Fibroblast of villous mesenchyme (primary cell): ENCODE data around the gene MAP2K1. TPM values are rescaled to one million over a fixed set of nuclear protein-coding genes. Genes with fewer than 3 reads are reported as not detected.
"Not testable (repeated sequence)": the region's sequence is repeated elsewhere in the genome, so short reads cannot be mapped to it uniquely, and the experiment has no call there.

Experiments used
- DNase-seq: peaks from one replicate; pipeline ENCODE4 v3.0.0-alpha.2; 2010; ENCODE audit warnings: low read depth
- H3K4me3 ChIP-seq: 2 replicates; pipeline ENCODE4 v1.5.1; 2011; ENCODE audit warnings: low read depth, mild to moderate bottlenecking, low read length
- CTCF ChIP-seq: IDR thresholded peaks from 2 replicates; pipeline ENCODE4 v1.5.1; 2012; ENCODE audit warnings: low read depth, mild to moderate bottlenecking, low read length; ENCODE audit not compliant: insufficient read depth
- total RNA-seq: library from RNA; depleted of rRNA; stranded (reverse); fragments of >200 nt; gene quantifications from 2 replicates; pipeline ENCODE4 v1.2.3, GENCODE V29; 2012

MAP2K1 gene
- 21.6 and 26.3 TPM in 2 replicates for total RNA-seq

GRCh38 chr15:66386204-66387123, at the start of gene MAP2K1:
Gene MAP2K1, plus strand, starts transcription at chr15:66386912. Its CDS starts 436 bp downstream, at chr15:66387348.
- DNase-seq: peak; percentile 97
- peak; percentile 51 for TF ChIP-seq CTCF
- H3K4me3 ChIP-seq: peak within 1 kb of the TSS; percentile 89

GRCh38 chr15:66348530-66348929, 38.2 kb upstream of the MAP2K1 start:
- DNase-seq, H3K4me3 ChIP-seq: not testable (repeated sequence)

GRCh38 chr15:66356077-66356358, 30.7 kb upstream of the MAP2K1 start:
- no peak for TF ChIP-seq CTCF
- no peak for DNase-seq
- H3K4me3 ChIP-seq: peak overlapping the region; percentile 90

GRCh38 chr15:66356359-66357236, 30.1 kb upstream of the MAP2K1 start, which contains the start of gene TIPIN:
Gene TIPIN, minus strand, starts transcription at chr15:66356685. Its CDS starts 3,738 bp downstream, at chr15:66352947.
- H3K4me3 ChIP-seq: peak within 1 kb of the TSS; percentile 90
- peak; percentile 98 for DNase-seq
- TF ChIP-seq CTCF: no peak

GRCh38 chr15:66359740-66360139, 27.0 kb upstream of the MAP2K1 start:
- TF ChIP-seq CTCF: no peak
- no peak for DNase-seq
- no peak overlapping the region for H3K4me3 ChIP-seq

GRCh38 chr15:66361745-66362460, 24.8 kb upstream of the MAP2K1 start:
- H3K4me3 ChIP-seq, DNase-seq: not testable (repeated sequence)

- TF ChIP-seq CTCF: no peak
- DNase-seq: no peak
- no peak overlapping the region for H3K4me3 ChIP-seq
These were observed 23.9 kb upstream of the MAP2K1 start for GRCh38 chr15:66362776-66363175.
